Measurements from ENCODE around the gene CMTM7.

CMTM7 gene

DNA sequence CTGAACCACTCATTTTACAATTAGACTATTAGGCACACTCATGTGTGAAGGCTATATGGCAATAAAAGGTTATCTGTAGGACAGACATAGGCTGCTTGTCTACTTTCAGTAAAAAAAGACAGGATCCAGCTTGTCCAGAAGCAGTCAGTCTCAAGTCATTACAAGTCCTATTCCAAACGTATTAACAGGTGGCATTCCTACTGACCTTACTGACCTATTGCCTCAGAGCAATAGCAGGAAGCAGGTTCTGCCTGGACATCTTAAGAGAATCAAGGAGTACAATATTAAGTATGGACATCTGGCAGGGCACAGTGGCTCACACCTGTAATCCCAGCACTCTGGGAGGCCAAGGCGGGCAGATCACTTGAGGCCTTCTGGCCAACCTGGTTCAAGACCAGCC lies 104.0 kb downstream of the CMTM7 start:
- TF ChIP-seq, protein P1, sequence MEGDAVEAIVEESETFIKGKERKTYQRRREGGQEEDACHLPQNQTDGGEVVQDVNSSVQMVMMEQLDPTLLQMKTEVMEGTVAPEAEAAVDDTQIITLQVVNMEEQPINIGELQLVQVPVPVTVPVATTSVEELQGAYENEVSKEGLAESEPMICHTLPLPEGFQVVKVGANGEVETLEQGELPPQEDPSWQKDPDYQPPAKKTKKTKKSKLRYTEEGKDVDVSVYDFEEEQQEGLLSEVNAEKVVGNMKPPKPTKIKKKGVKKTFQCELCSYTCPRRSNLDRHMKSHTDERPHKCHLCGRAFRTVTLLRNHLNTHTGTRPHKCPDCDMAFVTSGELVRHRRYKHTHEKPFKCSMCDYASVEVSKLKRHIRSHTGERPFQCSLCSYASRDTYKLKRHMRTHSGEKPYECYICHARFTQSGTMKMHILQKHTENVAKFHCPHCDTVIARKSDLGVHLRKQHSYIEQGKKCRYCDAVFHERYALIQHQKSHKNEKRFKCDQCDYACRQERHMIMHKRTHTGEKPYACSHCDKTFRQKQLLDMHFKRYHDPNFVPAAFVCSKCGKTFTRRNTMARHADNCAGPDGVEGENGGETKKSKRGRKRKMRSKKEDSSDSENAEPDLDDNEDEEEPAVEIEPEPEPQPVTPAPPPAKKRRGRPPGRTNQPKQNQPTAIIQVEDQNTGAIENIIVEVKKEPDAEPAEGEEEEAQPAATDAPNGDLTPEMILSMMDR (conservative IDR thresholded peaks at IDR 0.05; ENCODE audit: low read depth, low read length), result no peak
- DNase-seq (ENCODE audit: low read depth), result no peak
- H3K4me3 ChIP-seq (ENCODE audit: low read depth, low read length), result no peak overlapping the region

DNA sequence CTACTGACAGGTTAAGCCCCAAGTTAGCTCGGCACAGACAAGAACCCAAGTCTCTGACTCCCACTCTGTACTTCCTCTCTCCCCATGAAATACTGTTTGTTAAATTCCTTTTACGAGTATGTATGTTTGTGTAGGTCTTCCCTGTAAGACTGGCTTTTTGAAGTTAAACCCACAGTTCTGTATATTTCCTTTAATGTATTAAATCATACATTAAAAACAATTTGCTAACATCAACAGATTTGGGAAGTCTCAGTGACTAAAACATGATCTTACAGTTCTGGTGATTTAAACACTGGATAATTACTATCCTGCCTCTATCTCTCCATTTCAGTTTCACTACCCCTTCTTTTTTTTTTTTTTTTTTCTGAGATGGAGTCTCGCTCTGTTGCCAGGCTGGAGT lies 106.6 kb downstream of the CMTM7 start:
- H3K4me3 ChIP-seq (ENCODE audit: low read depth, low read length), result no peak overlapping the region
- no peak for DNase-seq (ENCODE audit: low read depth)
- TF ChIP-seq, protein P1 (conservative IDR thresholded peaks at IDR 0.05; ENCODE audit: low read depth, low read length), result no peak

DNA sequence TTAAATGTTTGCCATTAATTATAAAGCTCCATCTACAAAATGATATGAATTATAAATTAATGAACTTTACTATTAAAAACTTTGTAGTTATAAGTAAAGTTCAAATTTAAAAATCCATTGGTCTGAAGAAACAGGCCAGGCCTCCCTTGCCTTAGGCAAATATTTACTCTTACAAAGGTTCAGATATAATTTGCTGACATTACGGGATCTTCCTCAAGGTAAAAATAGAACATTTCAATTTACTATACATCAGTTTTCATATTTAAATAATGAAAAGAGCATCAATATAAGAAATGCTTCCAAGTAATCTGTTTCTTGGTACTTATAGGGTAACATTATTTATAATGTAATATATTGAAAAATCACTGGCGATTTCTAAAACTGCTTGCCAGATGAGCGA lies 107.3 kb downstream of the CMTM7 start:
- no peak for DNase-seq (ENCODE audit: low read depth)
- TF ChIP-seq, protein P1 (conservative IDR thresholded peaks at IDR 0.05; ENCODE audit: low read depth, low read length), result no peak

DNA sequence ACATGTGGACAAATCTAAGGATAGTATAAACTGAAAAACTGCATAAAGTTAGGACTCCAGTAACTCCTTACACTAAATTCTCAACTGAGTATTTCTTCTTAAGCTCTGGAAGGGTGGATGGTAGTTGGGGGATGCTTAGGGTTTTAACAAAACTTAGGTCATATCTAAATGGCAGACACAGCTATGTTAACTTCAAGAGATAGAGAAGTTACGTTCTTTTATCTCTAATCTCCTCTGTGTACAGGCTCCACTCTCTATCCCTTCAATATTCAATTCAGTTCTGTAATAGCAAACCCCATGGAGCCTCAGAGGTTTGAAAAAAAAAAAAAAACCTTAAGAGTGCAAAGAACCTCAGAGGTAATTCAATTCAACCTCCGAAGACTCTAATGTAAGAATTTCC lies 107.9 kb downstream of the CMTM7 start:
- no peak overlapping the region for H3K4me3 ChIP-seq (ENCODE audit: low read depth, low read length)
- no peak for DNase-seq (ENCODE audit: low read depth)
- TF ChIP-seq, protein P1 (conservative IDR thresholded peaks at IDR 0.05; ENCODE audit: low read depth, low read length), result no peak

More for the DNA sequence above, 107.3 kb downstream of the CMTM7 start:
- no peak overlapping the region for H3K4me3 ChIP-seq (ENCODE audit: low read depth, low read length)

DNA sequence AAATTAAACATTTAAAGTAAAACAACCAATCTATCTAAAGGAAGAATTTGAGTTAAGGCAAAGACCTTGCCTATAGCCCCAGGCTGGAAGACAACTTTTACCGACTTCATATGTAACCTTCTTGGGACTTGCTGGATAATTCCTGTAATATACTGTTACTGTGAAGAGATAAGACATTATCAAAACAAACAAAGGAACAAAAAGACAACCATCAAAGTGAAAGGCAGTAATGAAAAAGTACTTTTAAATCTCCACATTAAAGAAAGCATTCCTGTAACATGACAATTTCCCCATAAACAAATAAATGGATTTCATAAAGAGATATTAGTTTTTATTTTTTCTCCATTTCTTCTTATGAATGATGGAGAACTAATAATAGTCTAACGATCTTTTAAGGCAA lies 108.6 kb downstream of the CMTM7 start:
- TF ChIP-seq, protein P1 (conservative IDR thresholded peaks at IDR 0.05; ENCODE audit: low read depth, low read length), result no peak
- peak; percentile 14 for DNase-seq (ENCODE audit: low read depth)
- H3K4me3 ChIP-seq (ENCODE audit: low read depth, low read length), result no peak overlapping the region

DNA sequence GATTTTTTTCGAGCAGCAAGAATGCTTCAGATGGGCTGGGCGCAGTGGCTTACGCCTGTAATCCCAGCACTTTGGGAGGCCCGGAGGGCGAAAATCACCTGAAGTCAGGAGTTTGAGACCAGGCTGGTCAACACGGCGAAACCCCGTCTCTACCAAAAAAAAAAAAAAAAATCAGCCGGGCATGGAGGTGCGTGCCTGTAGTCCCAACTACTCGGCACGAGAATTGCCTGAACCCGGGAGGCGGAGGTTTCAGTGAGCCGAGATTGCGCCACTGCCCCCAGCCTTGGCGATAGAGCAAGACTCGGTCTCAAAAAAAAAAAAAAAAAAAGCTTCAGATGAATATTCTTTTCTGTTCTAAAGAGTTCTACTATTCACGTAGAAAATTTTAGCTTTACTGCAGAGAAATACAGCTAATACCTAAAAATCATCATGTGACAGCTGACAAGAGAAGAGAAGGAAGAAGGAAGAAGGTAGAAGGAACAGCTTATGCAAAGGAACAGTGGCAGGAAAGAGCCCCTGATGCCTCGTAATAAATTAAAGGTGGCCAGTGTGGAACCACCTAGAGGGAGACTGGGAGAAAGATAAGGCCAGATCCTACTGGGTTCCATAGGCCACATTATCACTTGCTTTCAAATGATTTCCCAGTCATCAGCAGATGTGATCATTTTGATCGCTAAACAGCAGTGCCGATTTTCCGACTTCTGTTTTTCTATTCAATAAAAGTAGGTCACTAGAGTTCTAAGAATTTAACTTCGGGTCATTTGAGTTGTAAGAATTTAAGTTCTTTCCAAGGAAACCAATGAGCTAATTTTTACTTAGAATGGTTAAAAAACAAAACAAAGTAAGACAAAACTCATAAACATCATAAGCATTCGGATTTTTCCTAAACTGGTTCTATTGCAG lies 109.5 kb downstream of the CMTM7 start:
- TF ChIP-seq, protein P1 (conservative IDR thresholded peaks at IDR 0.05; ENCODE audit: low read depth, low read length), result no peak
- no peak for DNase-seq (ENCODE audit: low read depth)
- peak overlapping the region; percentile 84 for H3K4me3 ChIP-seq (ENCODE audit: low read depth, low read length)

DNA sequence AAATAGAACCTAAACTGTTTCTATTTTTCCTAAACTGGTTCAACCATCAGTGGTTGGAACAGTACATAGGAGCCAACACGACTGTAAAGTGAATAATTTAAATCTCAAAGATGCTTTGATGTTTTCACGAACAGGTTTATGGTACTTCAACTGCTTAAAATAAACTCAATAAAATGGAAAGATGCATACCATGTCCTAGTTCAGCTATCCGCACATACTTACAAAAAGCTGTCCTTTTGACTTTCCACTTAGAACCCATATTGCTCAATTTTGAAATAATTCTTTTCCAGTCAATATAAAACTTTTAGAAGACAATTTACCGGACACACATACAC lies 110.1 kb downstream of the CMTM7 start:
- DNase-seq (ENCODE audit: low read depth), result no peak
- TF ChIP-seq, protein P1 (conservative IDR thresholded peaks at IDR 0.05; ENCODE audit: low read depth, low read length), result no peak
- H3K4me3 ChIP-seq (ENCODE audit: low read depth, low read length), result peak overlapping the region; percentile 84

All from choroid plexus epithelial cell (primary cell).